Heart left ventricle (tissue), 16 donors: ENCODE data around the gene CHST5. TPM values are rescaled to one million over a fixed set of nuclear protein-coding genes. Genes with fewer than 3 reads are reported as not detected.

Experiments used
- ATAC-seq, 4 donors: fragments of 200-7000 bp; cut with Tn5 transposase; one replicate each; pipeline ENCODE4 v1.9.1; 2020 to 2022; ENCODE audit warnings: moderate library complexity in 4 of 4, mild to moderate bottlenecking in 3 of 4, moderate number of reproducible peaks in 1 of 4
- DNase-seq, 5 donors: peaks; one replicate each; pipeline ENCODE4 v3.0.0-alpha.2; 2020
- H3K27ac ChIP-seq, 12 donors: fragments of 200-600 bp; sonication (generic) in 4 of 12; one replicate each; pipeline versions ENCODE4 v1.5.0 to v1.8.0; 2016 to 2022; ENCODE audit warnings: mild to moderate bottlenecking in 2 of 12
- H3K27me3 ChIP-seq, 9 donors: fragments of 200-600 bp; sonication (generic) in 2 of 9; one replicate each; pipeline versions ENCODE4 v1.5.1 to v1.8.0; 2016 to 2022; ENCODE audit warnings: mild to moderate bottlenecking in 3 of 9
- H3K36me3 ChIP-seq, 9 donors: fragments of 200-600 bp; sonication (generic) in 2 of 9; one replicate each; pipeline versions ENCODE4 v1.5.0 to v1.8.0; 2018 to 2022; ENCODE audit warnings: mild to moderate bottlenecking in 2 of 9
- H3K4me1 ChIP-seq, 12 donors: fragments of 200-600 bp; sonication (generic) in 4 of 12; one replicate each; pipeline versions ENCODE4 v1.5.0 to v1.8.0; 2016 to 2022; ENCODE audit warnings: mild to moderate bottlenecking in 3 of 12
- H3K4me3 ChIP-seq, 12 donors: fragments of 200-600 bp; sonication (generic) in 4 of 12; one replicate each; pipeline versions ENCODE4 v1.5.0 to v1.8.0; 2017 to 2022; ENCODE audit warnings: mild to moderate bottlenecking in 9 of 12, moderate library complexity in 4 of 12
- H3K9me3 ChIP-seq, 12 donors: fragments of 200-600 bp; sonication (generic) in 4 of 12; one replicate each; pipeline versions ENCODE4 v1.5.0 to v1.8.0; 2016 to 2022; ENCODE audit warnings: mild to moderate bottlenecking in 1 of 12
- CTCF ChIP-seq, 12 donors: fragments of 200-600 bp; sonication (generic) in 4 of 12; IDR thresholded peaks; one replicate each; pipeline versions ENCODE4 v1.5.0 to v1.8.0; 2018 to 2022; ENCODE audit warnings: antibody characterized with exemption in 12 of 12, mild to moderate bottlenecking in 5 of 12
- POLR2A ChIP-seq, 2 donors: fragments of 450-650 bp; IDR thresholded peaks; one replicate each; pipeline ENCODE4 v1.6.1; 2017; ENCODE audit warnings: antibody characterized with exemption in 2 of 2, mild to moderate bottlenecking in 2 of 2, moderate library complexity in 2 of 2
- WGBS, 4 donors: extraction: QIAGEN DNeasy Blood & Tissue Kit in 2 of 4; methylation state at CpG; one replicate each; pipeline versions ENCODE4 v1.1.5 to v1.1.7; 2013 to 2018; 5-methylcytosine and 5-hydroxymethylcytosine counted together
- intact Hi-C, 10 donors: fragments of 100-400 bp; cut with DNase I; formaldehyde crosslinking; loops; one replicate each; pipeline versions ENCODE4 v1.11.1 to v1.14.2; 2022
- polyA plus RNA-seq, 2 donors: library from polyadenylated mRNA; stranded (reverse); fragments of 200-250 nt; gene quantifications; one replicate each; pipeline ENCODE4 v1.2.3, GENCODE V29; 2013
- total RNA-seq, 9 donors: library from RNA; depleted of rRNA in 2 of 9; stranded (reverse); fragments of >200 nt in 2 of 9; fragmentation: NEBNext Ultra II Directional in 3 of 9; extraction: Animal tissue kit (Norgen Biotek cat#: 25700) in 3 of 9; gene quantifications; one replicate each; pipeline versions ENCODE4 v1.1.0 to v1.2.4, GENCODE V29; 2016 to 2023
- donor health status: ischemic (EF 13 %, LVEDD 7.1; RV severe dilation, severe dysfunction).
- donor health status: healthy with polysubstance abuse.
- donor health status: DM: no; HTN: yes; CAD: no.
- donor health status: DM: no; HTN: no; CAD: no.
- donor health status: ischemic (EF 25% LVEDD 6.9; RV normal size, moderate dysfunction).
- donor health status: ischemic (EF 25% LVEDD 5.7; RV mildly dilated, moderate dysfunction).
- donor health status: healthy.
- donor health status: DM: yes; HTN: yes; CAD: no.
- donor health status: ischemic (EF 35%, LVEDD 5.7; RV mildly dilated, moderate dysfunction).
- donor health status: nonischemic (EF 11% LVEDD 7.7; RV severe dilation, severe dysfunction).
- donor health status: DM: yes; HTN: yes; CAD: no.
- donor health status: PGD.
- donor health status: ischemic (EF 29% LVEDD 5.4; RV normal size, mild dysfunction).
- donor health status: nonischemic (EF 23%, LVEDD 6.1; RV moderate dilation, normal function).

Gene CHST5
- total and polyA plus RNA-seq, 11 donors = 0.15 to 0.96 (median 0.44) TPM; not detected in 3

- intact Hi-C loops = no loop called here
- no peaks in the 10 kb centered on the region for H3K36me3 ChIP-seq
- H3K4me3 ChIP-seq = no peak overlapping the region
- H3K27ac ChIP-seq = no peak overlapping the region
- WGBS, 4 donors = 89 to 95% (median 94%) methylated on average over 2 of the region's 2 CpGs
- no peak for DNase-seq
- no peaks in the 10 kb centered on the region for H3K9me3 ChIP-seq
- no peak for TF ChIP-seq POLR2A (IDR thresholded peaks at IDR 0.05)
- TF ChIP-seq CTCF (IDR thresholded peaks at IDR 0.05) = no peak
- ATAC-seq = no peak
- H3K27me3 ChIP-seq = peaks cover 0 to 8% (median 0%) of the 10 kb centered on the region in 9 donors
- H3K4me1 ChIP-seq = no peaks in the 10 kb centered on the region
These were observed 47.6 kb downstream of the CHST5 start for GRCh38 chr16:75488322-75488721.

- DNase-seq = no peak
- Histone ChIP-seq H3K27me3 (no peaks in the 10 kb centered on the region), H3K9me3 (no peaks in the 10 kb centered on the region), H3K4me1 (no peaks in the 10 kb centered on the region), H3K27ac (no peak overlapping the region), H3K4me3 (no peak overlapping the region), H3K36me3 (no peaks in the 10 kb centered on the region)
- ATAC-seq = no peak
- intact Hi-C loops = no loop called here
- 80 to 89% (median 86%) methylated on average over 2 of the region's 2 CpGs for WGBS, 4 donors
- no peak for TF ChIP-seq POLR2A (IDR thresholded peaks at IDR 0.05)
- TF ChIP-seq CTCF (IDR thresholded peaks at IDR 0.05) = no peak
These were observed 49.1 kb downstream of the CHST5 start for GRCh38 chr16:75486676-75487313.

- intact Hi-C loops = no loop called here
- Histone ChIP-seq H3K27ac (no peak overlapping the region), H3K36me3 (no peaks in the 10 kb centered on the region), H3K4me1 (no peaks in the 10 kb centered on the region), H3K27me3 (peaks cover 0 to 2% (median 0%) of the 10 kb centered on the region in 9 donors), H3K9me3 (no peaks in the 10 kb centered on the region), H3K4me3 (no peak overlapping the region)
- WGBS, 4 donors = 87 to 89% (median 88%) methylated on average over 9 of the region's 9 CpGs
- DNase-seq (no peak), ATAC-seq (no peak)
- TF ChIP-seq CTCF (IDR thresholded peaks at IDR 0.05) = no peak
- TF ChIP-seq POLR2A (IDR thresholded peaks at IDR 0.05) = no peak
These were observed 49.8 kb downstream of the CHST5 start for GRCh38 chr16:75486014-75486675.

- ATAC-seq (no peak), DNase-seq (no peak)
- Histone ChIP-seq H3K4me1 (no peaks in the 10 kb centered on the region), H3K27ac (no peak overlapping the region), H3K36me3 (no peaks in the 10 kb centered on the region), H3K4me3 (no peak overlapping the region), H3K27me3 (peaks cover 0 to 2% (median 0%) of the 10 kb centered on the region in 9 donors), H3K9me3 (no peaks in the 10 kb centered on the region)
- no peak for TF ChIP-seq CTCF (IDR thresholded peaks at IDR 0.05)
- TF ChIP-seq POLR2A (IDR thresholded peaks at IDR 0.05) = no peak
- WGBS, 4 donors = 83 to 89% (median 86%) methylated on average over 7 of the region's 7 CpGs
- intact Hi-C loops = no loop called here
These were observed 50.5 kb downstream of the CHST5 start for GRCh38 chr16:75485230-75486013.
